ENCODE results near the gene IQGAP2.

The IQGAP2 gene

DNA sequence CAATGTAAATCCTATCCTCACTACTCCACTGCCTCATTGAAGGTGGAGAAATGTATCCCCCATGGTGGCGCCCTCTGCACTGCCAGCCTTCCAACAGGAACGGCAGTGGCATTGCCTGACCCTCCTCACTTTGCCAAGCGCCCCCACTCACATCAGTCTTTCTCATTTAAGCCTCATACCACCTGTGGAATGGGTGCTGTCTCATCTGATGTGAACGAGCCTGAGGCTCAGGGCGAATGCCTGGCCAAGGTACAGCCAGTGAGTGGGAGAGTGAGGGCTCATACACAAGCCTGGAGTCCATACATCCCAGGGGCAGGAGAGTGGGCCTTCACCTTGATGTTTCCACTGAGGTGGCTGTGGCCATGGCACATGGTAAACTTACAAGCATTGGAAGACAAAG is 209.9 kb downstream of the IQGAP2 start:
- no peak for DNase-seq (ENCODE audit: low read depth)

DNA sequence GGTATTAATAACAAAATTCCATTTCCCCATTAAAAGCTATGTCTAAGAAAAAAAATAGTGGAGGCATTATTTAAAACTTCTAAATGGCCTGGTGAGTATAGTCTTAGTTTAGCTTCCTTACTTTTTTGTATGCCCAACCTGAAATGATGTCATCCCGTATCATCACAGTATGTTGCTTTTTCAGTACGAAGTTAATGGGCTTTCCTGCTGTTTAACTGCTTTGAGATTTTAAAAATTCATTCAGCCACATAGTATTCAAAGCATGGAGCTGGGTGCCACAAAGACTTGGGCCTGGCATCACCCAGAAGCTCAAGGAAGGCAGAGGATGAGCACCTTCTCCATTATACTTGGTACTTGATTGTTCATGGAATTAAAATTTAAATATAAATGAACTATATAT is 212.7 kb downstream of the IQGAP2 start:
- DNase-seq (ENCODE audit: low read depth) = no peak

DNA sequence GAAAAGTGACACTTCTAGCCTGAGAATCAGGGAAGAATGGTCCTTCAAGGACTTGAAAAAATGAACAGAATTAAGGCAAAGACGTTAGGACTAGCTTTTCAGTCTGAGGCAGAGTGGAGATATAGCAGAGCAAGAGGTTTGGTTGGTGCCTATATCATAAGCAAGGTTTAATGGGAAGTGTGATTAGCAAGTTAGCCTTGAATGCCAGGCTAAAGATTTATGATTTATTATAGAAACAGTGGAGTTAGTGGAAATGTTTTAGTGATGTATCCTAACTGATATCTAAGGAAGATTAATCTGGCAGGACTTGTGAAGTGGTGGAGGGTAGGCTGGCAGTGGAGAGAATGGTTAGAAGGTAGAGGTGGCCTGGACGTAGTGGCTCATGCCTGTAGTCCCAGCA is 213.1 kb downstream of the IQGAP2 start:
- no peak for DNase-seq (ENCODE audit: low read depth)

DNA sequence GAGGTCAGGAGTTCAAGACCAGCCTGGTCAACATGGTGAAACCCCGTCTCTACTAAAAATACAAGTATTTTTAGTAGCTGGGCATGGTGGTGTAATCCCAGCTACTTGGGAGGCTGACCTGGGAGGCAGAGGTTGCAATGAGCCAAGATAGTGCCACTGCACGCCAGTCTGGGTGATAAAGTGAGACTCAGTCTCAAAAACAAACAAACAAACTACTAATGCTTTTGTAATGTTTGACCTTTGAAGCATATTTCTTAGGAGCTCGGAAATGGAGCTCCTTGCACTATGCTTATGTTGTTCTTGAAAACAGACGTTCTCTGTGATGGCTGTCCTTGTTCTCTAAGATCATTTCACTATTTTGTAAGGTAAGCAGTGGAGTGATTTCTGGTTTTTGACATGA is 214.1 kb downstream of the IQGAP2 start:
- no peak for DNase-seq (ENCODE audit: low read depth)

DNA sequence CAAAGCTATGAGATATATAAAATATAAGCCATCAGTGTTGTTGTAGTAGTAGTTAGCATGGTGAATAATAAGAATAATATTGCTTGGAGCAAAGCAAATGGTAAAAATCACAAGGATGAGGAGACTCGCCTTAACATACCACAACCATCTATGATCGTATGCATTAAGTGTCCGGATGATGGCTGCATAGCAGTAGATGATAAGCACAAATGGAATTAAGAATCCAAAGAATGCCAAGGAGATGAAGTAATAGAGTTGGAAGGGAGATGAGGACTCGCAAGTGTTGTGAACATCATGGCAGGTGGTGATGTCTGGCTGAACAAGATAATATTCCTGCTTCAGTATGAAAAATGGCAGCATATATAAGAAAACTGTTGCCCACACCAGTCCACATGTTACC is 214.6 kb downstream of the IQGAP2 start:
- no peak for DNase-seq (ENCODE audit: low read depth)

DNA sequence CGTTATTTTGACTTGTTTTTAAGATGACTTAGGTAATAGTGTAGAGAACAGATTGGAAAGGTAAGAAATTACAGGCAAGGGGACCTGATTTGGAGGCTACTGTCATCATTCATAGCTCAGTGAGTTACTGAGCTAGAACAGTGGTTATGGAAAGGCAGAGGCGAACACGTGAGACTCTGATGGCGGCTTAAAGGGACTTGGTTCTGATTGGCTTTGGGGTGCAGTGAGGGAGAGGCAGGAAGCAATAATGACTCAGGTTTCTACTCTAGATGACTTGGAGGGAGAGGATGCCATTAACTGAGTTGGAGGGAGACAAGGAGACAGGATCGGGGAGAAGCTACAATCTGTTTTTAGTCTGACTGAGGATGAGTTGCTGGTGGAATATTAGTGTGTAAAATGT is 217.1 kb downstream of the IQGAP2 start:
- no peak for DNase-seq (ENCODE audit: low read depth)

DNA sequence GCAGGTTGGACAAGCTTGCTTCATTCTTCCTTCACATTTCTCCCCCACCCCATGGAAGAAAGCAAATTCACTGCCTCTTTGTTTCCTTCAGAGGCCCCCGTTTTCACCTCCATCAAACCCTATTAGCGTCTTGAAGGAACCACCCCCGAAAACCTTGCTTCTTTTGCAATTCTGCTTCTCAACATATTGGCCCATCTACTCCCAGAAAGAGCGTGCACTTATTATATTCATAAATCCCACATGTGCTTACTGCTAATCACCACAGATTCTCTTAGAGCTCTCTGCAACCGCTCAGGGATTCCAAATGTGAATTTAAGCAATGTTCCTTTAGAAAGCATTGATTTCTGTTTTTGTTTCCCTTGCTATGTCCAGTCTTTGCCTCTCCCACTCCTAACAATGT is 219.0 kb downstream of the IQGAP2 start:
- DNase-seq (ENCODE audit: low read depth) = no peak

DNA sequence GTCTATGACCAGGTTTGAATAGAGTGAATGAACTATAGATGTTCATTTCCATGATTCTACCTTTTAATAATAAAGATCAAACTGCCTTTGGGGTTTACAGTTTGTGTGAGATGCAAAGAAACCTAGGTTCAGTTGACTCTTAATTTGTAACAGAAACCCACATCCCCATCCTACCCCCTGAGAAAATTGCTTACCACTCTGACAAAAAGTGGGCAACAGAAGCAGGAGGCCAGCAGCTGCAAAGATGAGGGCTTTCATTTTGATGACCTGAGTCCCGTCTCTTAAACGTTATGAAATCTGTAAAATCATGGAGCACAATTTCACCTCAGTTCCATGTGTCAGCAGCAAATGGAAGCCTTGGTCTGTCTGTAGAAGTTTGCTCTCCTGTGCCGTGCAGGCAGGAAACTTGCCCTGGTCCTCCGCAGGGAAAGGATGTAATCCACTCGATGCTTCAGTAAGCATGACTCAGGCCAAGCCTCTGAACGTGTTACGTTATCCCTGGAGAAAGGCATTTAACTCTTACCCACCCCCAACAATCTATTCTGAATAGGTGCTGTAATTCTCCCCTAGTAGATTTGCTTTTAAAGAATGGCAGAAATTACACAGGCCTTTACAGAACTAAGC is 220.0 kb downstream of the IQGAP2 start, which contains the start of gene F2RL2:
F2RL2 (minus strand) TSS at position 431 of the 624 bp plus-strand sequence; CDS start at position 258, 173 bp downstream.
- DNase-seq (ENCODE audit: low read depth) = no peak

DNA sequence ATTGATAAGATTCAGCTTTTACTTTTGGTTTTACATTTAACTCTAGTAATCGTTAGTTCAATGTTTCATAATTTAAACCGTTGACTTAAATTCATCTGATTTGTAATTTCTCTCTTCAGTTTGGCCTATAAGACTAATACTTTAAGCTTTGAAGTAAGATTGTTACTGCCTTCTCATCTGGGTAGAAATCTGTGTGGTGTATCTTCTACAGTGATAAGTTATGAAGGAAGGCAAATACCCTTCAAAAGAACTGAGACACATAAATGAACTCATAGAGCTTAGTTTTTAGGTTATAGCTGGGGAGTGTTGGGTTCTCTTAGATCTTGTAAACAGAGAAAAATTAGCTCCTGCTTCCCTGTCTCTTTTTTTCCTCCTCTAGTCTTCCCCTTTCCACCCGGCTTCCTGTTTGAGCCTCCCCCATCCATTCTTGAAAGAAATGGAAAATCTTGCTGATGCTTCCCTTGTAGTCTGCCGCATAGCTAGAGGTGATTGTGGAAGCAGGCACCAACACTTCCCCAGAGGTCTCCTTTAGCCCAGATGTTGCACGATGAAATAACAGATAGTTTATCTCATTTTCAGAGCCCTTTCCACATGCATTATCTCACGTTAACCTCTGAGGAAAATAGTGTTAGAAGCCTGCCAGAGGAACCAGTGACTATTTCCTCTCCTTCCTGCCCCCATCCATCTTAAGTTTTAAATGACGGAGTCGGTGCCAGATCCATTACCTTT is 222.2 kb downstream of the IQGAP2 start:
- DNase-seq (ENCODE audit: low read depth) = no peak

DNA sequence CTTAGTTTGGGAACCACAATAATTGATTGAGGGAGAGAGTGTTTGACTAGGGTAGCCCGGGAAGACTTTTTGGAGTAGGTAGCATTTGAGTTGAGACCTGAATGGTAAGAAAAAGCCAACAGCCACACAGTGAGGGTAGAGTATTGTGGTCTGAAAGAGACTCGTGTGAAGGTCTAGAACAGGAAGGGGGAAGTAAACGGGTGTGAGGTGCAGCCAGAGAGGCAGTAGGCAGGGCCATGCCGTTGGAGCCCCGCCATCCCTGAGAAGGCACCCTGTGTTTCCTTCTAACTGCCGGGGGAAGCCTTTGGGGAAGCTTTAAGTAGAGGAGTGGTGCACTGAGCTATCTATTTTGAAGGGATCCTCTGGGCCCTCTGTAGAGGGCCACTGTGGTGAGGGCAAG is 223.7 kb downstream of the IQGAP2 start:
- no peak for DNase-seq (ENCODE audit: low read depth)

DNA sequence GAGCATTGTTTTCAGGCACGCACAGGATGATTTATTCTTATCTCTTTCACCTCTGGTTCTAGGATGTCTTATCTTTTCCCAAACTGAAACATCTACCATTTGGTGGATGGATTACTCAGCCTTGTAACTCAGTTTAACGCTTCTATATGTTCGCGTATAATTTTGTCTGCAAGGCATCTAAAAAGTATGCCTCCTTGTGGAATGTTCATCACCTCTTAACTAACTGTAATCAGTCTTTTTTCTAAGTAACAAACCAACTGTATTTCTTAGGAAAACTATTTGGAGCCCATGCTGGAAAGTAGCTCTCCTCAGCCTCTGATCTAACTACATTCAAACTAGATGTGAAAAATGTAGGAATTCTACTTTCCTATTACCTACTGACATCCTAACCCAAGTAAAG is 231.6 kb downstream of the IQGAP2 start:
- DNase-seq (ENCODE audit: low read depth) = no peak

DNA sequence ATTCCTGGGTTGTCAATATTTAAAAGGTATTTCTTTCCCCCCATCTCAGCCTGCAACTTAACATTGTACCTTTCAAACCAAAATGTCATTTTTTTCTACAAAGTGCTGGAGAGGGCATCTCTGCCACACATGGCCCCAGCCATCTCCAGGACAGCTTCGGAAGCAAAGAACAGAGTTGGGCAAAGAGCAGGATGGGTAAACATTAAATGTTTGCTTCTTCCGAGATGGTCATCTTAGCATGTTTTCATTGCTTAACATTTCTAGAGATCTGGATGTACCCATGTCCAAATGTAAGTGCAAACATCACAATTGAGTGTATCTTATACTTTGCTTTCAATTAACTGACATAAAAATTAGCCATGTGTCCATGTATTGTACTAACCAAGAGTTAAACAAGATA is 234.4 kb downstream of the IQGAP2 start:
- no peak for DNase-seq (ENCODE audit: low read depth)

DNA sequence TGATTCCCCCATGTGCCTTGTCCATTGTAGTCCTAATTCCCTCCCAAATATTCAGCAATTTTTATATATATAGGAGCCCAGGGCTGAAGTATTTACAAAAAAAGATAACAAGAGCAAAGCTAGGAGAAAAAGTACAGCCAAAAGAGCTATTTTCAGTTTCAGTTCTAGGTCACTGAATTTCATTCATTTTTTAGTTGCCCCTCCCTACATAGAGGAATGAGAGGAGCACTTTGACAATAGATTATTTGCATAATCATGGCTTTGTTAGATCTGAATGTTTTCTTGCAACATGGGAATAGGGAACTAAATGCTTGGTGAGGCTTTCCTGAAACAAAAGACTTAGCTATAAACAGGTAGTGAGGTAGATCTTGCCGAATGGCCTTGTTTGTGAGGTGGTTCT is 235.4 kb downstream of the IQGAP2 start:
- DNase-seq (ENCODE audit: low read depth) = no peak

DNA sequence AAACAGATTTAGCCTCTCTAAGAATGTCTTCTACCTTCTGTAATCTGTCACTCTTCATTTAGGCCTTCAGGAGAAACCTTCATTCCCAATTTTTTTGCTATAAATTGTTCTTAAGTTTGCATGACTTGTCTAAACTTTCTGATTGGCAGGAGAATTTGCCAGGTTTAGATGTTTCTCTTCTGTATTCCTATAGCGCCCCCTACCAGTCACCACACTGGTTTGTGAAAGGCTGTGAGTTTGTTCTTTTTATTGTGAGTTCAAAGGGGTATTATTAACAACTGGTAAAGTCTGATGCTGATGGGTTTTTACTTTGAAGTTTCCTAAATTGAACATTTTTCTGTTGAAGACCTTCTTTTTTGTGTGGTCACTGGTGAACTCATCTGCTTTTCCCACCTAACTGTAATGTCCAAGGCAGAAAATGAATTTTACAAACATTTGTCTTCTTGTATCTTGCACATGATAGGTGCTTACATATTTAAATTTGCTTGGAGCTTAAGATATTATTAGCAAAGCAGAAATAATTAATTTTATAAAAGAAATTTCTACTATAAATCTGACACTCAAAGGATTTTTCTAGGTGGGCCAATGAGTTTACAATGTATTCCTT is 238.5 kb downstream of the IQGAP2 start:
- peak; percentile 51 for DNase-seq (ENCODE audit: low read depth)

DNA sequence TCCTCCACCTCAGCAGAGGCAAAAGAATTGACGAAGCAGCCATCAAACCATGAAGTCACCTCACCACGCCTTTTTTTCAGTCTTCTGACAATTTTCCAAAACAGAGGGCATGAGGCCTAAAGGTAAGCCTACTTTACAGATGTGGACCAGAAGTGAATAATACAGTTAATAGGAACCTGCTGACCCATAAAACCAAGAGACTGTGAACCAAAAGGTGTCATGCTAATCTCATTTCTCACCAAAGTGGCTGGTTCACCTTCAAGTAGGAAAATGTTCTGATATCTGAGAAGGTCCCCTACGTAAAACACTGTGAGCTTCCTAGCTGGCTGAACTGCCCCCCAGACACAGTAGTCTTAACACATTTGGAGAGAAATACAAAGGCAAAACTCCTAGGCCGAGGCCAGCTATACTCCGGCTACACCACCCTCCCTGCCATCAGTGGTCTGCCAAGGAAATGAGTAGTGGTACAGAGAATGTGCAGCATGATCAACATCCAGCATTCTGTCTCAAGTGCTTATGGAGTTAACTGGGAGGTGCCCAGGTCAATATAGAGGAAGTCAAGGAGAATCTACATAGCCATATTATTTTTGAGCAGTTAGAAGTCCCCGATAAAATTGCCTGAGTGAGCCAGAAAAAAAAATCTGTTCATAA is 239.4 kb downstream of the IQGAP2 start:
- DNase-seq (ENCODE audit: low read depth) = no peak

DNA sequence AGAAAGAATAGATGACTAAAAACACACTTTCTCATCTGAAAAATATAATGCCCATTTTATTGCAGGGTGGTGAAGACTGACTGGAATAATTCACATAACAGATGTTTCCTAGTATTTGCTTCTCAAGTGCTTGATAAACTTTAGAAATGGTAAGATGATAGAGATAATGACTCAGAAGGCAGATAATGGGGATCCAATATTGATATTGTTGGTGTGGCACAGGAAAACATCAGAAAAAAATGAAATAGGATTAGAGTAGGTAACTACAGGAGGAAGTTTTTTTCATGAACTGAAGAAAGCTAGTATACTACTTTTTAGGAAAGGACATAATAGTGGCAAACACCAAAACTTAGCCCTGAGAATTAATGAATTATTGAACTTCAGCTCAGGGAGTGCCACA is 240.3 kb downstream of the IQGAP2 start:
- DNase-seq (ENCODE audit: low read depth) = no peak

DNA sequence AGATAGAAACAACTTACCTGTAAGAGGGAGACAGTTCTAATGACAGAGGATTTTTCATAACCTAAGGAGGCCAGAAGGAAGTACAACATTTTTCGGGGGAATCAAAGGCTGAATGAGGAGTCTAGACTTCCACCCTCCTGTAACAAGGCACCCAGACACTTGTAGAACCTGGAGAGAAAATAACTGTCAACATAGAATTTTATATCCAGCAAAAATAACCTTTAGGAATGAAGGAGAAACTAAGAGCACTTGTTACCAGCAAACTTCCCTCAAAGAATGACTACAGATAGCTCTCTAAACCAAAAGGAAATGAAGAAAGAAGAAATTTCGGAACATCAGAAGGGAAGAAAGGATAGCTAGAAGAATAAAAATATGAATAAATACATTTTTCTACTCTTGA is 246.1 kb downstream of the IQGAP2 start:
- no peak for DNase-seq (ENCODE audit: low read depth)

DNA sequence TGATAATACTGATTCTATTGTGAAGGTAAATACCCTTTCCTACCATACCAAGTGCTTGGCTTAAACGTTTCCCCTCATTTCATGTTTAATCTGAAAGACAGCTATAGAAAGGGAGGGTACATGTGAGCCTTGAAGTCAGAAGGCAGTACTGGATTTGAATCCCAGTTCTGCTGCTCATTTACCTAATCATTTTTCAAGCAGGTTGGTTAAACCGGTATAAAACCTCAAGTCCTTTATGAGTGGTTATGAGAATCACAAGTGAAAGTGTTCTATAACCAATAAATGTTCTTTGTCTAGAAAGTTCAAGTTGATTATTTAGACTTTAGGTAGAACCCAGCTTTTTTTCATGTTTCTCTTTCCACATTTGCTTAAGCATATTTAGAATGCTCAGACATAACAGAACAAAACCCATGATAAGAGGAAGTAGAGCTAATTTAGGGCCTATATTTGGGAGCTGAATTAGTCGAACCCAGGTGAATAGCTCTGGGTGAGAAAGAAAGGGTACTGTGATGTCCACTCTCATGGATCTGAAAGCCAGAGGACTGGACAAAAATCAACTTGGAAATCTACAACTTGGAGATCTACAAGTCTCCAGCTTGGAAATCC is 249.8 kb downstream of the IQGAP2 start:
- DNase-seq (ENCODE audit: low read depth) = no peak

DNA sequence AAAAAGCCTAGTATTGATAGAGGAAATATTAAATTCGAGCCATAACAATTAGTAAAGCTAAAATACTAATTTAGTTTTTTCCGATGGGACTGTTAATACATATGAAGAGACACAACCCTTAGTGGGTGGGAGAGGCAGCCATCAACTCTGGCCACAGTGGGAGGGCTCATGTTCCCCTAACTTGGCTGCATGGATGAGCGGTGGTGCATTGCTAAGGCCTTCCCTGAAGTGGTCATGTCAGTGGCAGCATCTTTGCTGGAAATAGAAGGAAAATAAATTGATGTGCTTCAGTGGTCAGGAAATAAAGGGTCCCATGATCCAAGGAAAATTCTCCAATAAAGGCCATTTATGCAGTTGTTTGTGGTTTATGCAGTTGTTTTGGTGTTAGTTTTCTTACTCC is 254.0 kb downstream of the IQGAP2 start:
- no peak for DNase-seq (ENCODE audit: low read depth)

DNA sequence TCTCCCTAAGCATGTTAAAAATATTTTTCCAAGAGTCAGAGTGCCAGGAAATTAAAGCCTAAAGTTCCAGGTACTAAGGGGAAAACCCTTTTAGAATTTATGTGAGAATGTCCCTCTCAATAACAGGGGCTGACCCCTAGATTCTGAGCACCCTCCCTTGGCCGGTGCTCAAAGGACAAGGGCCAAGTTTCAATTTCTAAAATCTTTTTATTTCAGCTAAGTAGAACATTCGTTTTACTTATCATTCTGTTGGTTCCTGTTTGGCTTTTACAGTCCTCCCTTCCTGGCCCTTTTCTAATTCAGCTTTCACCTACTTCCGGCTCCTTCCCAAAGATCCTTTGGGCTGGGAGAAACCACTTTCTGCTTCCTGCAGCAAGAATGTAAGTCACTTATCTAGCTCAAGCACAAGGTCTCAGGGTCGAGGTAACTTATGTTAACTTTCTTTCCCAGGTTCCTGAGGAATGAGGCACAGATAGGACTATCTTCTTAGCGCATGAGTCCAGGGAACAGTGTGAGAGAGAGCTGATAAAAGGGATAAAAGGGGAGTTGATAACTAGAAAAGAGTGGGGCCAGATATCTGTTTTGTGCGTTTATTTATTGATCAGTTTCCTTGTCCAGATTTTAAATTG is 254.7 kb downstream of the IQGAP2 start:
- DNase-seq (ENCODE audit: low read depth) = no peak

DNA sequence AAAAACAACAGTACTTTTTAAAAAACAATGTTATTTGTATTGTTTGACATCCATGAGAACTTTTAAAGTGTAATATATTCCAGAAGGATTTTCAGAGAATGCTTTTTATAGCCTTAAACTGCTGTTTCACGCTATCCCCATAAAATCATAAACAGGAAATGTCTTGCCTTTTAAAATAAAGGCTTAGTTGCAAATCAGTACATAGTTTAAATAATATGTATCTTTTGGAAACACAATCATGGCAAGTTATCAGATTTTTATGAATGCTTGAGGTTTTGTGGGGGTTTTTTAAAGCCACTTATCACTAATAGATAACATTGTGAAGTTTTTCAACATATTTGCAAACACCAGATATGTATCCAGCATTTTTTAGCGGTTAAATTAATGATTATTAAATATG is 257.3 kb downstream of the IQGAP2 start:
- DNase-seq (ENCODE audit: low read depth) = no peak

DNA sequence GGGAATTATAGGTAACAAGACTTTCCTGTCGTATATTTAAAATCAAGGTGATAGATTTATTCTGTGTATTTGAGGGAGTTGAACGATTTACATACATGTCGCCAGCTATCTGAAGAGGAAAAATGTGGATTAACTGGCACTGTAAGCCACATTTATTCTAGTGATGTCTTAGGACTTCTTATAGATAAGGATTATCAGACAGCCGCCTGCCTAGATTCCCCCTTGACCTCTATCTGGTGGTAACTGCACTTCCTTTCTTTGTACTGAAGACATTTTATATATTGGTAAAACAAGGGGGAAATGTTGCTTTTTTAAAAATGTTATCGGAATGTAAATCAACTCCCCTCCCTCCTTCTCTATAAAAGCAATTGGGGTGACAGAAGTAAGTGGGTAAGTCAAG is 259.4 kb downstream of the IQGAP2 start:
- DNase-seq (ENCODE audit: low read depth) = no peak
